OCI-M1 (cell line): ENCODE results near the gene UCP2.
"Not testable (repeated sequence)": the region's sequence is repeated elsewhere in the genome, so short reads cannot be mapped to it uniquely, and the experiment has no call there.

Source experiments
- DNase-seq: peaks from one replicate; lab custom pipeline; 2025; lab: John Stamatoyannopoulos, UW

Gene UCP2

GRCh38 chr11:73995731-73996130 lies 13.1 kb upstream of the UCP2 start:
- no peak for DNase-seq

GRCh38 chr11:73995247-73995646 lies 12.6 kb upstream of the UCP2 start:
- peak; percentile 79 for DNase-seq

- no peak for DNase-seq
Observed at GRCh38 chr11:73991471-73992006, 8.9 kb upstream of the UCP2 start.

GRCh38 chr11:73990730-73991129 lies 8.1 kb upstream of the UCP2 start:
- DNase-seq, result no peak

- DNase-seq, result peak; percentile 91
Observed at GRCh38 chr11:73989156-73989555, 6.5 kb upstream of the UCP2 start.

- no peak for DNase-seq
Observed at GRCh38 chr11:73988227-73988626, 5.6 kb upstream of the UCP2 start.

DNA sequence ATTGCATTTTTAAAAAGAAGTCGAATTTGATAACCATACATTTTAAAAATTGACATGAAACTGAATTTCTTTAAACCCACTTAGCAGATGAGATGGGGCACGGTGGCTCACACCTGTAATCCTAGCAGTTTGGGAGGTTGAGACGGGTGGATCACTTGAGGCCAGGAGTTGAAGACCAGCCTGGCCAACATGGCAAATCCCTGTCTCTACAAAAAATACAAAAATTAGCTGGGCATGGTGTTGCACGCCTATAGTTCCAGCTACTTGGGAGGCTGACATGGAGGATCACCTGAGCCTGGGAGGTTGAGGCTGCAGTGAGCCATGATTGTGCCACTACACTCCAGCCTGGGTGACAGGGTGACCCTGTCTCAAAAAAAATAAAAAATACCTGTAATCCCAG lies 3.0 kb upstream of the UCP2 start:
- DNase-seq, result not testable (repeated sequence)

DNA sequence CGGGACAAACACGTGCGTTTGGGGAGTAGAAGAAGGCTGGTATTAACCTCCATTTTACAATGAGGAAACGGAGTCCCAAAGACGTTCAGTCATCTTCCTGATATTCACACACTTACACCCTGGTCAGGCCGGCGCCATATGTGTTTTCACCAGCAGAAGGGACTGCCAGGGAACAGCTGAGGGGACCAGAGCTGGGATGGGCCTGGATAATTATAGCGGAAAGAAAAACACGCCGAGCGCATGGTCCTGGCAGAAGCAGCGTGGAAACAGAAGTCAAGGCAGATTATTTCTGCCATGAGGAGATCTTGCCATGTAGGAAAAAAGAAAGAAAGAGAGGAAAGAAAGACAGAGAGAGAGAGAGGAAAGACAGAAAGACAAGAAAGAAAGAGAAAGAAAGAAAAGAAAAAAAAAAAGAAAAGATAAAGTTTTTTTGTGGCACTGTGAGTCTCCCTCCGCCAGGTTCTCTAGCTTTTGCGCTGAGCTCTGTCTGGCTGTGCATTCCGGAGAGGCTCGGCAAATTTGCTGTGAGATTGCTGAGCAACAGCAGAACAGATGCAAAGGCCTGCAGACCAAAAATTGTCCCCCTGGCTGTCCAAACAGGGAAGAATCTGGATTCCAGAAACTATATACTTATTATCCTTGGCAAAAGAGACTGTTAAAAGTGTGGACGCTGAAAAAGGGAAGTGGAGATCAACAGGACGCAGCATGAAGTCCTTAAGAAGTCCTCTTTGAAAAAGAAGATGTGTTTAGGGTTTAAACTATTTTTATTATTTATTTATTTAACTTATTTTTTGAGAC lies 1.3 kb upstream of the UCP2 start:
- DNase-seq, result peak; percentile 83

DNA sequence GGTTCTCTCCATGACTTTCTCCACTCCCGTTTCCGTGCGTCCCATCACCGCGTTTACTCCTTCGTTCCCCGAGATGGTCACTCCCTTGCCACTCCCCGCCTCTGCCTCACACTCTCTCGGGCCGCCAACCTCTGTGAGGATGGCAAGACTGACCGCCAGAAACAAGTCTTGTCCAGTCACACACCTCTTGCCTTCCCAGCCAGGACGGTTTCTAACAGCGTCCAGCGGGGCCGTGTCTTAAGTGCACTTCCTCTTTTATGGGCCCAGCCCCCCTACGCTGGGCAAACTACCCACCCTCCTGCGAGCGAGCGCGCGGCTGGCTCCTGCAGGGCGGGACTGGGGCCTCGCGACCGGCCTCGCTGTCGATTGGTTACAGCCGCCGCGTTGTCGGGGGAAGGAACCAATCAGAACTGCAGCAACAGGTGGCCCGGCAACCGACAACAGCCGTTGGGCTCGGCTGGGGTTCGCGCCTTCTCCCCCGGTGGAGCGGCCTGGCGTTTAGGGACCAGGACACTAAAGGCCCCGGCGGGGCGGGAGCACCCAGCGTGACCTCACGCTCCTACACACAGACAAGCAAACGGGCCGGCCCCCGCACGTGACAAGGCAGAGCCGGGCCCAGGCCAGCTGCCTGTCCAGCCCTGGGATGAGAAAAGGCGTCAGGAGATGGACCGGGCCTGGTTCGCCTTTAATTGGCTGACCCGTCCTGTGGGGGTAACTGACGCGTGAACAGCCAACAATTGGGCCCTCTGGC lies 522 bp upstream of the UCP2 start:
- peak; percentile 100 for DNase-seq

DNA sequence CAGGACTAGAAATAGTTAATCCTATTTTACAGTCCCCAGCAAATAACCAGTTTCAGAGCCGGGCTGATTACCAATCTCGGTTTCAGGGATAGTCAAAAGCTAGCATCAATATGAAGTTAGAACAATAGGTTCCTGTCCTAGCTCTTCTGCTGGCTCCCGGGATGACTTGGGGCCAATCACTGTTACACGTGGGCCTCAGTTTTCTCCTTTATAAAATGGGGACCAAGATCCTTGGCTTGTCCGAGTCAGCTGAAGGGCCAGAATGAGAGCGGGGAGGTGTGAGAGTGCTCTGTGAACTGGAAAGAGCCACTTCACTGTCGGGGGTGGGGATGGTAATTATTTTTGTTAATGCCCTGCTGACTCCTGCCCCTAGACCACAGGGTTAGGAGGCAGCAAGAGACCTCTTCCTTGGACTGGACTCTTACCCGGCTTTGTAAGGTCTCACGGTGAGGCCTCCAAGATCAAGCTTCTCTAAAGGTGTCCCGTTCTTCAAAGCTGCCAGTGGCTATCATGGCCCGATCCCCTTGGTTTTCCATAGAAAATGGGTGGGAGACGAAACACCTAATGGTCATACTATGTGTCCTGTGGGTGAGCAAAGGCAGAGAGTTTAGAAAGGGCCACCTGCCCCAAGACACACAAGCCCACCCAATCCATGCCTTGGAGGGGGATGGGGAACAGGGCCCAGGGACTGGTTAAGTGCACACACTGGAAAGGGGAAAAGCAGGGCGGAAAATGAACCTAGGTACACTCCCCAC lies 1.4 kb downstream of the UCP2 start:
- DNase-seq, result peak; percentile 76

- DNase-seq, result peak; percentile 98
Observed at GRCh38 chr11:73980001-73980961, 2.4 kb downstream of the UCP2 start.

DNA sequence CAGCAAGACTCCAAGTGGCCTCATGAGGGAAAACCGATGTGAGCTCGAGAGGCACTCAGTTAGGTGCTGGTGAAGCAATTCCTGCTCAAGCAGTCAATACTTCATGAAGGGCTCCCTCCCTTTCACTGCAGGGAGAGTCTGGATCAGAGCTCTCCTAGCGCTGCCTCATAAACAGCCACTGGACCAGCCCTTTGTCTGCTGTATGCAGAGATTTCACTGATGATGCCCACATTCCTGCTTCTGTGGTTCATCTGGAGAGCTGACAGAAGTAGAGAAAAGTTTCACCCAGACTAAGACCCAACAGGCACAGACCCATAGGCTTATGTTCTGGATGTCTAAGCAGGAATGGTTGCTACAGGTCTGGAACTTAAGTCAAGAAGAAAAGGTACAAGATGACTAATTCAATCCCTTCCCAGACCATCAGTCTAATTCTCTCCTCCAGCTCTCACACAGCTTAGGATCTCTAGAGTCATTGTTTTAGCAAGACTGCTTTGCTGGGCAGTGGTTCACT lies 4.0 kb downstream of the UCP2 start:
- no peak for DNase-seq

DNA sequence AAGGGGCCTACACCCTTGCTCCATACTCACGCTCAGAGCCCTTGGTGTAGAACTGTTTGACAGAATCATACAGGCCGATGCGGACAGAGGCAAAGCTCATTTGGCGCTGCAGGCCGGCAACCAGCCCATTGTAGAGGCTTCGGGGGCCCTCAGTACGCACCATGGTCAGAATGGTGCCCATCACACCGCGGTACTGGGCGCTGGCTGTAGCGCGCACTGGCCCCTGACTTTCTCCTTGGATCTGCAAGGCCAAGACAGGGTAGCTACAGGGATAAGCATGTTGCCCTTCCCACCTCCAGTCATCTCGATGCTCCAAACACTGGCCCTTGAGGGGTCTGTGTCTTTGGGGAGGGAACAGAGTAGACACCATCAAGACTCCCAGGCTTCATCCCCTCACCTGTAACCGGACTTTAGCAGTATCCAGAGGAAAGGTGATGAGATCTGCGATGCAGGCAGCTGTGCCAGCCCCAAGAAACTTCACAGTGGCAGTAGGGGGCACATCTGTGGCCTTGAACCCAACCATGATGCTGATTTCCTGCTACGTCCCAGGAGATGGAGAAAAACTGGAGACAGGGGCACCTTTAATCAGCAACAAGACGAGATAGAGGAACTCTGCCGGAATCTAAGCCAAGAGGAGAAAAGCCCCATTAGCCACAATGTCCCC lies 4.7 kb downstream of the UCP2 start:
- DNase-seq, result no peak

DNA sequence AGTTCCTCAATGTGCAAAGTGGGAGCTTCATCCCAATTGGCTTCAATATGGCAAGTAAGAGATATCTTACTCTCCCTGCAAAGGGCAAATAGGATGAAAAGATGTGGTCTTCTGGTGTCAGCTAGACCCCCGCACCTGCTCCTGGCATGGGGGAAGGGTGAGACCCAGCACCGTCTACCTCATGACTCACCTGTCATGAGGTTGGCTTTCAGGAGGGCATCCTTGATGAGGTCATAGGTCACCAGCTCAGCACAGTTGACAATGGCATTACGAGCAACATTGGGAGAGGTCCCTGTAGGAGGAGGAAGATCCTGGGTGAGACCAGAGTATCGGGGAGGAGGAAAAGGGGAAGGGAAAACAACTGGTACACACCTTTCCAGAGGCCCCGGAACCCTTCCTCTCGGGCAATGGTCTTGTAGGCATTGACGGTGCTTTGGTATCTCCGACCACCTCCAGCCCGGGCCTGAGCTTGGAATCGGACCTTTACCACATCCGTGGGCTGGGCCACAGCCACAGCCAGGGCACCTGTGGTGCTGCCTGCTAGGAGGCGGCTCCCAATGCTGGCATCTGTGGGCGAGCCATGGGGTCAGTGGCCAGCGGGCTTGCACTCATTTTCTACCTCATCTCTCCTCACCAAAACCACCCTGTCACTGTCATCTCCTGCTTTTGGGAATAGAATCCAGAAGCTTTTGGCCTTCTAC lies 6.0 kb downstream of the UCP2 start:
- no peak for DNase-seq

DNA sequence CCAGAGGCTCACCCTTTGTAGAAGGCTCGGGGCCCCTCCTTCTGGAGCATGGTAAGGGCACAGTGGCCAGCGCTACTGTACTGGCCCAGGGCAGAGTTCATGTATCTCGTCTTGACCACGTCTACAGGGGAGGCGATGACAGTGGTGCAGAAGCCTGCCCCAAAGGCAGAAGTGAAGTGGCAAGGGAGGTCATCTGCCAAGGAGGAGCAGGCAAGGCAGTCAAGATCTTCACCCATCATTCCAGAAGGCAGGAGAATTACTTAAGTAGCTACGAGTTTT lies 7.2 kb downstream of the UCP2 start:
- no peak for DNase-seq

GRCh38 chr11:73974604-73975478 lies 7.8 kb downstream of the UCP2 start:
- DNase-seq, result no peak

- DNase-seq, result peak; percentile 79
Observed at GRCh38 chr11:73972620-73973449, 9.8 kb downstream of the UCP2 start.

DNA sequence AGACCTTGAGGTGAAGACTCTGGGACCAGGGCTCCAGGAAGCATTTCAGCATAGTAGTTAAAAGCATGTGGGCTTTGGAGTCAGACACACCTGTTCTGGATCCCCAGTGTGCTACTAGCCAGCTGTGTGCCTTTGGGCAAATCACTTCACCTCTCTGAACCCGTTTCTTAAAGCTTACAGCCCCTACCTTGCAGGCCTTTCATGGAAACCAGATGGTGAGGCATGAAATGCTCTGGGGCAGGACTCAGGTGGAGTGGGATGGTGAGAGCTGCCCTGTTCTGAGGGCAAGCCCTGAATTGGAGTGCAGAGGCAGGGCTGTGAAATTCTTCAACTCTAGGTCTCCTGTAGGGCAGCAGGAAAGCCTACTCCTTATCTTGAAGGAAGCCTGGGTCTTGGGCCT lies 10.5 kb downstream of the UCP2 start:
- peak; percentile 72 for DNase-seq
